GM12872 (cell line): ENCODE measurements around the gene CLEC2L.

ENCODE experiments used
- CTCF ChIP-seq: IDR thresholded peaks from 3 replicates; pipeline ENCODE4 v1.5.1; 2011; ENCODE audit warnings: low read depth, mild to moderate bottlenecking, low read length, moderate library complexity; ENCODE audit not compliant: insufficient read depth

Gene CLEC2L

GRCh38 chr7:139591550-139592195 lies 68.2 kb downstream of the CLEC2L start:
- no peak for TF ChIP-seq CTCF

GRCh38 chr7:139592801-139593461 lies 69.4 kb downstream of the CLEC2L start:
- TF ChIP-seq CTCF, result no peak

GRCh38 chr7:139594090-139594489 lies 70.6 kb downstream of the CLEC2L start:
- TF ChIP-seq CTCF, result no peak
